ENCODE data around the gene SULT2A1. TPM values are rescaled to one million over a fixed set of nuclear protein-coding genes. Genes with fewer than 3 reads are reported as not detected.
"Not testable (repeated sequence)": the region's sequence is repeated elsewhere in the genome, so short reads cannot be mapped to it uniquely, and the experiment has no call there.

The SULT2A1 gene
- total and polyA plus RNA-seq, 8 donors, result 0.41 TPM; not detected in 7

DNA sequence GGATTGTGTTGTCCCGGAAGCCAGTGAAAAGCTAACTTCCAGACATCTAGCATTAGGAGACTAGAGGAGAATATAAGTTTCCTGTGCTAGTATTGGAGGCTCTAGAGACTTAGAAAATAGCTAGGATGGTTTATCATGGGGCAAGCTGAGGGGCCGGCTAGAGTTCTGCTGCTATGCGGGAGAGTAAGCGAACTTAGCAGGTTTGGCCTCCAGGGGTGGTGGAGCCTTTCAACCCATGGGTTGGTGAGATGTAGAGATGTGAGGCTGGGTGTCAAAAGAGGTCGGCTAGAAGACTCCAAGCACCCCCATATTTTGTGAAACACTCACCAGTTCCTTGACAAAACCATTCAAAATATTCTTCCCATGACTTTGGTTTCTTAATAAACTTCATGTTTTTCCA, 4.4 kb downstream of the SULT2A1 start:
- no peaks in the 10 kb centered on the region for H3K4me1 ChIP-seq
- WGBS, 2 donors, result 71 to 74% methylated on average over 5 of the region's 5 CpGs
- intact Hi-C loops (cut with DNase I), result no loop called here

DNA sequence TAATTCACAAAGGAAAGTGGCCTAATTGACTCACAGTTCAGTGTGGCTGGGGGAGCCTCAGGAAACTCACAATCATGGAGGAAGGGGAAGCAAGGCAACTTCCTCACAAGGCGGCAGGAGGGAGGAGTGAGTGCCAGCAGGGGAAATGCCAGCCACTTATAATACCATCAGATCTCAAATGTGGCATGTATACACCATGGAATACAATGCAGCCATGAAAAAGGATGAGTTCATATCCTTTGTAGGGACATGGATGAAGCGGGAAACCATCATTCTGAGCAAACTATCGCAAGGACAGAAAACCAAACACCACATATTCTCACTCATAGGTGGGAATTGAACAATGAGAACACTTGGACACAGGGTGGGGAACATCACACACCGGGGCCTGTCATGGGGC, 6.7 kb downstream of the SULT2A1 start:
- FAIRE-seq; H3K9me3 ChIP-seq; H3K27me3 ChIP-seq; H3K27ac ChIP-seq; H3K4me1 ChIP-seq; intact Hi-C loops (cut with DNase I); H3K4me3 ChIP-seq; ATAC-seq; DNase-seq; H3K36me3 ChIP-seq: not testable (repeated sequence)
- WGBS, 2 donors, result 55 to 67% methylated on average over 3 to 4 of the region's 4 CpGs

More for the DNA sequence above, 4.4 kb downstream of the SULT2A1 start:
- H3K27ac ChIP-seq, result no peak overlapping the region
- no peak for FAIRE-seq
- peak in 1 of 6 donors; percentile 7 for DNase-seq
- H3K4me3 ChIP-seq, result no peak overlapping the region
- TF ChIP-seq, protein P1, sequence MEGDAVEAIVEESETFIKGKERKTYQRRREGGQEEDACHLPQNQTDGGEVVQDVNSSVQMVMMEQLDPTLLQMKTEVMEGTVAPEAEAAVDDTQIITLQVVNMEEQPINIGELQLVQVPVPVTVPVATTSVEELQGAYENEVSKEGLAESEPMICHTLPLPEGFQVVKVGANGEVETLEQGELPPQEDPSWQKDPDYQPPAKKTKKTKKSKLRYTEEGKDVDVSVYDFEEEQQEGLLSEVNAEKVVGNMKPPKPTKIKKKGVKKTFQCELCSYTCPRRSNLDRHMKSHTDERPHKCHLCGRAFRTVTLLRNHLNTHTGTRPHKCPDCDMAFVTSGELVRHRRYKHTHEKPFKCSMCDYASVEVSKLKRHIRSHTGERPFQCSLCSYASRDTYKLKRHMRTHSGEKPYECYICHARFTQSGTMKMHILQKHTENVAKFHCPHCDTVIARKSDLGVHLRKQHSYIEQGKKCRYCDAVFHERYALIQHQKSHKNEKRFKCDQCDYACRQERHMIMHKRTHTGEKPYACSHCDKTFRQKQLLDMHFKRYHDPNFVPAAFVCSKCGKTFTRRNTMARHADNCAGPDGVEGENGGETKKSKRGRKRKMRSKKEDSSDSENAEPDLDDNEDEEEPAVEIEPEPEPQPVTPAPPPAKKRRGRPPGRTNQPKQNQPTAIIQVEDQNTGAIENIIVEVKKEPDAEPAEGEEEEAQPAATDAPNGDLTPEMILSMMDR (IDR thresholded peaks at IDR 0.05), result no peak
- H3K9me3 ChIP-seq, result no peaks in the 10 kb centered on the region
- H3K27me3 ChIP-seq, result no peaks in the 10 kb centered on the region
- no peaks in the 10 kb centered on the region for H3K36me3 ChIP-seq
- no peak for ATAC-seq

DNA sequence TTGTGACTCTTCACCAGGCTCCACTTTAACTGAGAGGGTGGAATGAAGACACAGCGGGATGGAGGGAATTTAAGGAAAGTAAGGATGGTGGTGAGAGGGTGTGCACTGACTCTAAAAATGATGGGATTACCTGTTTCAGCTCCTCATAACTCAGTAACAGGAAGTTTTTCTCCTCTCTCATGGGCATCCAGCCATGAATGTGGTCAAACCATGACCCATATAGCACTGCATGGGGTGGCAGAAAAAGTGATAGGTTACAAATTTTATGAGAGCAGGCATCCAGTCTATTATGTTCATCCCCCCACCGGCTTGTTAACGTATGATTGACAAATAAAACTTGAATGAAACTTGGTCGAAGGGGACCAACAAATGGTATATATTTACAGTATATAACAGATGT, 7.2 kb downstream of the SULT2A1 start:
- DNase-seq (no peak), ATAC-seq (no peak), FAIRE-seq (no peak)
- Histone ChIP-seq H3K36me3 (no peaks in the 10 kb centered on the region), H3K27ac (no peak overlapping the region), H3K9me3 (no peaks in the 10 kb centered on the region), H3K4me1 (no peaks in the 10 kb centered on the region), H3K4me3 (no peak overlapping the region), H3K27me3 (no peaks in the 10 kb centered on the region)
- 62 to 87% methylated on average over 4 of the region's 4 CpGs for WGBS, 2 donors
- intact Hi-C loops (cut with DNase I), result no loop called here
- TF ChIP-seq, protein P1 (IDR thresholded peaks at IDR 0.05), result no peak

DNA sequence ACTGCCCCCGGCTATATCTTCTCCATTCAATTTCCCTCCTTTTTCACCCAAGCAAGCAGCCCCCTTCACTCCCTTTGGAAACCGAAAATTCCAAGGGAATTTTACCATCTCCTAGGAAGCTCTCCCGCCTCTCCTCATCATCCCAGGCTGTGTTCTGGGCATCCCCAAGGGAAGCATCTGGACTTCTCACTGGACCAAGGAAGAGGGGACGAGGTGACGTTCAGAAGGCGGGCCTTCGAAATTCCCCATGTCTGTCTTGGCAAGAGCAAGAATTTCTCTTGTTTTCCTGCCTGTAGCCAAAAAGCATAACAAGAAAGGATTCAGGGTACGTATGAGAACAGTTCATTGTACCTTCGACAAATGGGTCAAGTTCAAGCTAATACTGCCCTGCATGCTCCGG, 20.9 kb downstream of the SULT2A1 start:
- H3K27ac ChIP-seq, result no peak overlapping the region
- no peaks in the 10 kb centered on the region for H3K4me1 ChIP-seq
- no peaks in the 10 kb centered on the region for H3K9me3 ChIP-seq
- no peak for ATAC-seq
- H3K27me3 ChIP-seq, result no peaks in the 10 kb centered on the region
- H3K4me3 ChIP-seq, result no peak overlapping the region
- H3K36me3 ChIP-seq, result no peaks in the 10 kb centered on the region
- TF ChIP-seq, protein P1 (IDR thresholded peaks at IDR 0.05), result no peak
- DNase-seq, result peak in 1 of 6 donors; percentile 17
- 51 to 52% methylated on average over 10 of the region's 10 CpGs for WGBS, 2 donors
- no peak for FAIRE-seq
- intact Hi-C loops (cut with DNase I), result no loop called here

DNA sequence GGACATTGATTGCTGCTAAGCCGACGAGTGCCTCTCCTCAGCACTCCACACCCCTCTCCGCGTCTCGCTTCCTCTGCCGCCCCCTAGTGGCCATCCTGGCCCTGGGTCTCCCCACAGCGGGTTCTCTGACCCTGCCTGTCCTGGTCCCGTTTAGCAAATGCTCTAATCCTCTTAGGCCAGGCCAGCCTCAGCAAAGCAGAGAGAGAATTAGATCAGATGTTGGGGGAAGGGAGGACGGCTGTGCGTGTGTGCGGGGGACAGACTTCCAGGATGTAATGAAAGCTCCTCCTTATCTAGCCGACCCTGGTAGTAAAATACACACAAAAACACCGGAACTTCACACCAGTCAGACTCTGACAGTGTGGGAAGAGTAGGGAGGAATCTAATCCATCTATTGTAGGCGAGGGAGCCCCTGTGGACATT, 22.6 kb downstream of the SULT2A1 start:
- H3K4me3 ChIP-seq, result no peak overlapping the region
- peak; percentile 49 for FAIRE-seq
- no peak overlapping the region for H3K27ac ChIP-seq
- no peaks in the 10 kb centered on the region for H3K27me3 ChIP-seq
- TF ChIP-seq, protein P1 (IDR thresholded peaks at IDR 0.05), result peak; percentile 90 to 98 (median 94)
- H3K36me3 ChIP-seq, result no peaks in the 10 kb centered on the region
- WGBS, 2 donors, result 13 to 16% methylated on average over 14 of the region's 14 CpGs
- no peaks in the 10 kb centered on the region for H3K4me1 ChIP-seq
- intact Hi-C loops (cut with DNase I), result no loop called here
- no peaks in the 10 kb centered on the region for H3K9me3 ChIP-seq
- DNase-seq, result peak; percentile 66 to 99 (median 86)
- ATAC-seq, result peak; percentile 93 to 100 (median 96)
